HG03571 (cell line): Measurements from ENCODE around the gene ETS1.
A peak's percentile ranks its signal among the peaks of the same experiment; 100 is the strongest.

Experiments used
- ATAC-seq: cut with Tn5 transposase; IDR thresholded peaks from one replicate; pipeline ENCODE4 v1.9.1; 2021; ENCODE audit not compliant: unreplicated experiment

Gene ETS1

DNA sequence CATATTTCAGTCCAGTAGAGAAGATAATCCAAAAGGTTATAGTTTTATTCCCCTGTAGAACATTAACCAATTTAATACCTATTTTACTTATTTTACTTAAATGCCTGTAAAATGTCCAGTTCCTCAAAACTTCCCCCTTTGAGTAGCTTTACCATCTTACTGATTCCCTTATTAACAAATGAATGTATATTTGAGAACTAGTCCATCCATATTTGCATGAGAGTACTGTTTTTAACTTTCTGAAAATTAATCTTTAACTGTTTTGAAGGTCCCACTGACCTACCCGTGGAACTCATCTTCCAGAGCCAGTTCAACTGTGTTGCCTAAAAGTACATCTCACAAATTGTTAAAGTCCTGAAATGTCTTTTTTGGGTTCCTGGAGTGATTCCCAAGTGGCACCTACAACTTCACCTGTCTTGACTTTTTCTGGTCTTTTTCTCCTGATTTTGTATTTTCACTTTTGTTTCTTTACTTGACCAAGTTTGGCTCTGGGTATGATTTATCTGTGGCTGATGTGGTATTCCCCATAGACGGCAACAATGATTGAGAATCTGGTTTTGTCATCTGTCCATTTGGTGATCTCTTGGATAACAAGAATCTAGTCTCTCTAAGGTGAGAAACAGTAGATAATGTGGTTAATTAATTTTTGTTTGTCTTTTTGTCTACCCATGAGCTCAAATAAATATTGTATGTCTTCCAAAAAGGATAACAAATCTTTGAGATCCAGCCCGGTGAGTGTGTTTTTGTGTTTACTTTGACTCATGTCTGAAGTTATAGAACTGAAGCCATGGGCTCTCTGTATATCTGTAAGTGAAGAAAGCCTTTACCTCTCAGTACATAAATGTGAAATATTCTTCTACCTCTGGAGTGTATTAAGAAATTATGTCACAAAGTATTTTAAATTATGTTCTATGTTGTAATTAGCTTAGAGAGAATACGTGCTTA is 174.2 kb downstream of the ETS1 start:
- ATAC-seq: peak; percentile 92

- ATAC-seq: no peak
Observed at GRCh38 chr11:128411812-128412211, 175.5 kb downstream of the ETS1 start.

GRCh38 chr11:128411150-128411549 is 176.2 kb downstream of the ETS1 start:
- ATAC-seq: no peak

DNA sequence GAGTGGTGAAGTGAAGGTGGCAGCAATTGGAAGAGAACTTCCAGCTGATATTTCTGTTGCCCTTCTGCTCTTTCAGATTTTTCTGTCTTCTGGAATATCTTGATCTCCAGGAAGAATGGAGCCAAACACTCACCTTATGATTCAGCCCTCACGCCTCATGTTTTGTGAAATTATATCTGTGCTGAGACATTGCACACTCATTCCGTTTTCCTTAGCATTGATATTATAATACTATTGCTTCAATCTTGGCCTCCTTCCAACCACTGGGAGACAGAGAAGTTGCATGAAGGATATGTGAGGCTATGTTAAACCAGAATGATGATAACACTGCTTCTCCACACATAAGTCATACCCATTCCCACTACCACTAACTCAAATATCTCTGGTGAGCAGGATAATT is 177.9 kb downstream of the ETS1 start:
- ATAC-seq: no peak
